Midbrain (tissue), 1 donor: ENCODE measurements around the gene SNHG17.
"Not testable (repeated sequence)": the region's sequence is repeated elsewhere in the genome, so short reads cannot be mapped to it uniquely, and the experiment has no call there.

Source experiments
- DNase-seq: peaks from one replicate; lab custom pipeline; 2025; lab: John Stamatoyannopoulos, UW

The SNHG17 gene

DNA sequence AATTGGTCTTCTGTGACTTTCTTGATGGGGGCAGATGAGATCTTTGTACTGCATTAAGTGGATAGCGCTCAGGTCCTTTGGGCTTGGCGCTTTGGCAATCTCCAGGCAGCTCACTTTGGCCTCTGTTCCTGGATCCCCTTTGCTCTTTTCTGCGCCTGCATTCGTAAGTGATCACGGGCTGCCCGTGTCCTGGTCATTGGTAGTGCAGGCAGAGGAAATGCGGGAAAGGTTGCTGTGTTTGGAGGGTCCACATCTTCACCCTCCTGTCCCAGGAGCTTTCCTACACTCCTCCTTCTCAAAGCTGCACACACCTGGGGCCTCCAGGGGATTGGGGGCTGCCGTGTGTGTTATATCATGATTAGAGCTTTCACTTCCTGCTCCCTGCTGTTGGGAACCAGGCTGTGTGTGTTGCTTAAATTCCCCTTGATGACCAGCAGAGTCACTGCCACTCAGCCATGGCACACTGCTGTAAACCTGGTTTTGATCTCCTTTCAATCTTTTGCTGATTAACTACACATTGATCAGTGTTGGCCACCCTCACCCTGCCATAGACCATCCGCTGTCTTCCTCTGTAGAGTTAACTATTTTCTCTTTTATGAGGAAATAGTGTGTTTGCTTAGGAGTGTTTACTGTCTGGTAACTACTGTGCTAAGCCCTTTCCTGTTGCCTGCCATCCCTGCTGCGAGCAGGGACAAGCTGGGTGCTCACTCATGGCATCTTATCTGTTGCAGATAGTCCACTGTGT is 13.0 kb upstream of the SNHG17 start:
- DNase-seq, result no peak

DNA sequence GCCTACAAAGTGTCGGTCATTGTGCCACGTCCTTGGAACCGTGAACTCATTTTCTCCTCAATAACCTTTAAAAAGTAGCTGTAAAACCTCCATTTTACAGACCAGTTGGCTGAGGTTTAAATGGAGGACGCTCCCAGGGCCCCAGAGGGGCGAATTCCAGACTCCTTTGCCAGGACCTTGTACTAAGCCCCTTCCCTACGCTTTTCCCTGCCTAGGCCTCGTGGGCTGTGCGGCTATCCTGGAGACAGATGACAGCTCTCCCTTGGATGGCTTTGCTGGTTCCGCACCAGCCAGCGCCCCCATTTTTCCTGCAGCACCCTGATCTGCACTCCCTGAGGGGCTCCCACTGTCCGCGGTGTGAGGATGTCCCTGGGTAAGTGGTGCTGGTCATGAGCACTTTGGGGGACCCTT is 12.1 kb upstream of the SNHG17 start:
- DNase-seq, result no peak

DNA sequence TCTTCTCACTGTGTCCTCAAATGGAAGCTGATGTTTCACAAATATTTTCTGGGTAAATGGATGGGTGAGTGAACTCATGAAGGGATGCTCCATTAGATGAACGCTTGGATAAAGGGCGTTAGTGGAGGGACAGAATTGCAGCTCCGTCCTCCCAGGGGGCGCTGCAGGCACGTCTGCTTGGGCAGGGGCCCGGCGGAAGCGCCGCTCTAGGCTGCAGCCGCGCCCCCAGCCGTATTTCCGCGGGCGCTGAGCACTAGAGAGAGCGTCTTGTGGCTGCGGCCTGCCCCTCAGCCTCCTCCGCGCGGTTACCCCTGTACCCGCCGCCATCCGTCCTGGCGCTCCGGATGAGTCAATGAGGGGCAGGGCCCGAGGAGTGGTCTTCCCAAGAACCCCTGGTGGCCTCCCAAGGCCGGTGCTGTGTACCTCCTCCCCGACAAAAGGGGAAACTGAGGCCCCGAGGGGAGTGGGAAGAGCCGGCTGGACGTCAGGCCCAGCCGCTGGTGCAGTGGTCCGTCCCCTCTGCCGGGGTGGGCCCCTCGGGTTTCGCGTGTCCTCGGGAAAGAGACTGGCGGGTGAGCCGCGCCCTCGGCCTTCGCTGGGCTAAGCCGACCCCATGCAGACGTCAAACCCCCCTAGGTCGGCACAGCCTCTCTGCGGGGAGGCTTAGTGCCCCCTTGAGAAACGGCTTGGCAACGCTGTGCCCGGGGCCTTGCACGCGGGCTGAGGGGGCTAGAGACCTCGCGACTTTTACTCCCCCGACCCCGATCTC is 11.5 kb upstream of the SNHG17 start:
- peak; percentile 90 for DNase-seq

DNA sequence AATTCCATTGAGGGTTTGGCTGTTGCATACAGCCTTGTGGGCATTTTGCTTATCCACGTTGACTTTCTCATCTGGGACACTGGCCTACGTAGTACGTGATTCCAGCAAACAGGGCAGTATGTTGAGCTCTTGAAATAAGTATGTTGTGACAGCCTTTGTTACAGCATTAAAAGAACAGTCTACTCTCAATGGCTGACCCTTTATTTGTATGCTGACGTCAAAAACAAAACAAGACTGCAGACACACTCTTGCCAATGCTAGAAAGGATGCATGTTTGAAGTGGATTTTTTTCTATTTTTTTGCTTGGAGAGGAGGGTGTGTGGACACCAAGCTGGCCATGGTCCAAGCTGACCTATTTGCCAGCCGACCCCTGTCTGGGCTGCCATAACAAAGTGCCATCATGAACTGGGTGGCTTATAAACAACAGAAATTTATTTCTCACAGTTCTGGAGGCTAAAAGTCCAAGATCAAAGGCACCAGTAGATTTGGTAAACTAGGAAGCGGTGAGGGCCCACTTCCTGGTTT is 10.8 kb upstream of the SNHG17 start:
- DNase-seq, result no peak

DNA sequence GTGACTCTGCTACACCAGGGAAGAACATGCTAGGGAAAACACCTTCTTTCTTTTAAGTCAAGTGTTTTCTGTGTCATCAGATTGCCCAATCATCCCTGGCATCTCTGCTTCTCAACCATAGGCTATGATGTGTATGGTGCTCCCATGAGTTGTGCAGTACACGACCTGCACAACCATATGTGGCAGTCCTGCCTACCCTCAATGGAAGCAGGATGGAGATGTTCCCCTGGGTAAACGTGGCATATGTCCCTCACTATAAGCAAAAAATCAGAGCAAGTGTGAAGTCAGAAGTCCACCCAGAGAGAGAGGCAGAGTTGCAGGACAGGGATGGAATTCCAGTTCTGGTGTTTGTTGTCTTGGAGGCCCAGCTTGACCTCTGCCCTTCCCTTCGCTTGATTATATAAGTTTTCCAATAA is 10.3 kb upstream of the SNHG17 start:
- DNase-seq, result no peak

DNA sequence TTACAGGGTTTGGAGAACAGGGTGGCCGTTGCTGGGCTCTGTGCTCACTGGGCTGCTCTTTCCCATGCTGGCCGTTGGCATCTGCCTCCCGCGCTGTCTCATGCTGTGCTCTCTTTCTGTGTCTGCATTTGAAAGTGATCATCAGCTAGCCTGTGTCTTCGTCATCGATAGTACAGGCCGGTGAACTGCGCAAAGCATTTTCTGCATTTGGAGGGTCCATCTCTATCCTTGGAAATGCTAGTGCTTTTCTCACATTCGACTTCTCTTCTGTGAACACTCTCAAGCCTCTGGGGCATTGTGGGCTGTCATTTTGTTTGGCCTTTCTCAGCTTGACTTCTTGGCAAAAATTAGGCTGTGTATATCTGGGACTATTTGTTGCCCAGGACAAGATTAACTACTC is 6.8 kb upstream of the SNHG17 start:
- no peak for DNase-seq

DNA sequence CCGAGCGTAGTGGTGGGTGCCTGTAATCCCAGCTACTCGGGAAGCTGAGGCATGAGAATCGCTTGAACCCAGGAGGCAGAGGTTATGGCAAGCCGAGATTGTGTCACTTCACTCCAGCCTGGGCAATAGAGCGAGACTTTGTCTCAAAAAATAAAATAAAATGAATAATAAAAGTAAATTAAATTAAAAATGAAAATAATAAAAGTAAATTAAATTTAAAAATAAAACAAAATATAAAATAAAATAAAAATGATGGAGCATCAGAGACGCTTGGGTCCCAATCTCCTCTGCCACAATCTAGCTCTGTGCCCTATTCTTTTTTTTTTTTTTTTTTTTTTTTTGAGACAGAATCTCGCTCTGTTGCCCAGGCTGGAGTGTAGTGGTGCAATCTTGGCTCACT is 6.0 kb upstream of the SNHG17 start:
- not testable (repeated sequence) for DNase-seq

DNA sequence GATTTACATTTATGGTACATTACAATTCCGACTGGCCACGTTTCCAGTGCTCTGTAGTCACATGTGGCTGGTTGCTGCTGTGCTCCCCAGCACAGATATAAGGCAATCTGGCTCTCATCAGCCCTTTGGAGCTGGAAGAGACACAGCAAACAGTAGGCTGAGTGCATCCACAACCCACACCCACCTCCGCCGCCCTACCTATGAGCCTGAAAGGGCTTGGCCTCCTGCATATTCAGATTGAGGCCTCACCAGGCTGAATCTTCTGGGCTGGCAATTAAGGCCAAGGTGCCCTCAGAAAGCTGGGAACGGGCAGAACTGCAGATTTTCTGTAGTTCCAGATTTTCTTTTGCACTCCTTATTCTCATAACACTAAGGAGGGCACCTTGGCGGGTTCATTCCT is 2.7 kb upstream of the SNHG17 start:
- DNase-seq, result no peak

DNA sequence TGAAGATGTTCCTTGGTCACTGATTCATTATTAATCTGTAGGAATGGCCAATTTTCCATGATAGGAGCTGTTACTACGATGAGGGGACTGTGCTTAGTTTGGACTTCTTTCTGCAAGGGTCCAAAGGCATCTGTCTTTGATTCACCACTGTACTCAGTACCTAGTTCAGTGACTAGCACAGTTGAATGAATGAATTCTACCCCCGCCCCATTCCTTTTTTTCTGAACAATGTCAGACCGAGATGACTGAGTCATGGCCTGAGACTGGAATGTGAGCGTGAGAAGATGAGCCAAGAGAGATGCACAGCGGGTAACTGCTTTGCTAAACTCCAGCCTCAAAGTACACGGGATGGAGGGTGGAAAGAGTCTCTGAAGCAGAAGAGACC is 419 bp upstream of the SNHG17 start:
- no peak for DNase-seq

DNA sequence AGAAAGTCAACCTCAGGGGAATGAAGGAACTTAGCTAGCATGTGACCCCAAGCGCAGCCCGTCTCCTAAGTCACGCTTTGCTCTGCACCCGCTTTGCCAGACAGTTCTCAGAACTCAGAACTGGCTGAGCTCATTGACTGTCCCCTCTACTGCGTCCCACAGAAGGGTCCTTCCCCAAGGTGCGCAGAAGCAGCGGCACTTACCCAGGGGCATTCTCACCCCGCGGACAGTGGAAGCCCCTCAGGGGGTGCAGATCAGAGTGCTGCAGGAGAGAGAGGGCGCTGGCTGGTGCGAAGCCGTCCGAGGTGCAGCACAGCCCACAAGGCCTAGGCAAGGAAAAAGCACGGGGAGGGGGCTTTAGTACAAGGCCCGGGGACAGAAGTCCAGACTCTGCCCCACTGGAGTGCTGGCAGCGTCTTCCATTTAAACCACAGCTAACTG is 807 bp downstream of the SNHG17 start:
- DNase-seq, result no peak

DNA sequence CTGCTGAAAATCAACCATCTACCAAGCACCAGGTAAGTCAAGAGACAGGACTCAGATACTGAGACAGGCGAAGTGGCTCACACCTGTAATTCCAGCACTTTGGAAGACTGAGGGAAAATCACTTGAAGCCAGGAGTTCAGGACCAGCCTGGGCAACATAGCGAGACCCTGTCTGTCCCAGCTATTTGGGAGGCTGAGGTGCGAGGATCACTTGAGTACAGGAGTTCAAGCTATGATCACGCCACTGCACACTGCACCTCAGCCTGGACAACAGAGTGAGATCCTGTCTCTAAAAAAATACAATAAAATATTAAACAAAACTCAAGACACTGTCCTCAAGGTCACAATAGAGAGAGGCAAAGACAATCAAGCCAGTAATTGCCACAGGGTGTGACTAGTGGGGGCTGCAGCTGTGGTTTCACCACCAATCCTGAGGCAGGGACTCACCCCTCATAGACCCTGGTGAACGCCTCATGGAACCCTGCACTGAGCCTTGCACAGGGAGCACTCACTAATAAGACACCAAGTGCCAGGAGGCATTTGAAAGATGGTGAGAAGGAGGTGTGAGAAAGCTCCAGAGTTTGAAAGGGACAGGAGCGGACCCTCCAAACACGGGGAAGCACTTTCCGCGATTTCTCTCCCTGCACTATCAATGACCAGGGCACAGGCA is 1.7 kb downstream of the SNHG17 start:
- no peak for DNase-seq

DNA sequence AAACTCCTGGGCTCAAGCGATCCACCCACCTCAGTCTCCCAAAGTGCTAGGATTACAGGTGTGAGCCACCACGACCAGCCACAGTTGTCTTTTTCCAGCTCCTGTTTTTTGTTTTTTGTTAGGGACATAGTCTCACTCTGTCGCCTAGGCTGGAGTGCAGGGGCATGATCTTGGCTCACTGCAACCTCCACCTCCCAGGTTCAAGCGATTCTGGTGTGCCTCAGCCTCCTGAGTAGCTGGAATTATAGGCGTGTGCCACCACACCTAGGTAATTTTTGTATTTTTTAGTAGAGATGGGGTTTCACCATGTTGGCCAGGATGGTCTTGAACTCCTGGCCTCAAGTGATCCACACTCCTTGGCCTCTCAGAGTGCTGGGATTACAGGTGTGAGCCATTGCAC is 2.3 kb downstream of the SNHG17 start:
- not testable (repeated sequence) for DNase-seq

DNA sequence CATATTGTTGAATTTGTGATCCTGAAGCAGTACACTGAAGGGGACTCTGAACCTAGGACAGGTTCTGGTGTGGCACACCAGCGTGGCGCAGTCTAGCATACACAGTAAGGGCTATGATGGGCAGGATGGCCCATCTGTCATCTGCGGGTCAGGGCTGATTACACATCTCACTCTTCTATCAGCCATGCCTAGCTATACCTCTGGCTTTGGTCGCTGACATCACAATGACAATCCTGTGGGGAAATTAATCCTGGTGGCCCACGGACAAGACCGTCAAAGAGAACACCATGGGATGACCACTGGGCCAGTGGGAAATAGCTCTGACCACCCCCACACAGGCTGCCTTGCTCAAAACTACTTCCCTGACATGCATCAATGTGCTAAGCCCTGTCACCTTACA is 2.8 kb downstream of the SNHG17 start:
- DNase-seq, result no peak

DNA sequence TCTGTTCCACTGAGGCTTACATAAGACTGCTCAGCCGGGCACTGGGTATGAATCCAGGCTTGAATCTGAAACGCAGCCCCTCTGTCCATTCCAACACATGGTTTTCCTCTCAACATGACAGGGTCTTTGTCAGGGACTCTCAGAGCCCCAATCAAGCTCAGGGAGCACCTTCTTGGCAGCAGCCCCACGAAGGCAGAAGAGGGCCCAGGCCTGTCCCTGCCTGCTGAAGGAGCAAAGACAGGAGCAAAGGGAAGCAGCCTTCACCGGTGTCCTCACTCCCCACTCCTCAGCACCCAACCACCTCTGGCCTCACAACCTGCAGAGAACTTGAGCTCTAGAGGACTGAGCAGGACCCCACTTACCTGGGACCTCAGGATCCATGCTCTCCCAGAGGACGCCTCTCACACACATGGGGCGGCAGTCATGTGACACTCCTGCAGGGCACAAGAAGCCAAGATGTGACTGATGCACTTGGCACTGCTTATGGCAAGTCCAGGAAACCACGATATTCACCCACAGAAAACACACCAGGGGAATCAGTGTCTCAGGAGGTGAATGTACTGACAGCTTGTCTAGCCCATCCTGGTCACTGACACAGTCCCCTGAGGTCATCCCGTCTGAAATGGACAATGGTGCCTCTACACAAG is 4.3 kb downstream of the SNHG17 start:
- no peak for DNase-seq

DNA sequence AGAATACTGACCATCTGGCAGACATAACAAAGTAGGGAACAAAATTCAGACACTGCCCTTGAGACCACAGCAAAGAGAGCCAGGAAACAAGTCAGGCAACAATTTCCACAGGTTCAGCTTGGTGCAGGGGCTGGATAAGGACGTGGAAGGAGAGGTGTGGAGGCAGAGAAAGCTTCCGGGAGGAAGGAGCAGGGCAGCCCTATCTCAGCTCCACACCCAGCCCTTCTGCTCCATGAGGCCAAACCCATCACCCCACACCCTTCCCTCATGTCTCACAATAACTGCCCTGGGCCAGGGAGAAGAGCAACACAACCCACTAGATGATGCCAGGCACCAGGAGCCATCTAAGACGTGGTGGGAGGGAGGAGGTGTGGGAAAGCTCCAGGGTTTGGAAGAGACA is 5.8 kb downstream of the SNHG17 start:
- no peak for DNase-seq

DNA sequence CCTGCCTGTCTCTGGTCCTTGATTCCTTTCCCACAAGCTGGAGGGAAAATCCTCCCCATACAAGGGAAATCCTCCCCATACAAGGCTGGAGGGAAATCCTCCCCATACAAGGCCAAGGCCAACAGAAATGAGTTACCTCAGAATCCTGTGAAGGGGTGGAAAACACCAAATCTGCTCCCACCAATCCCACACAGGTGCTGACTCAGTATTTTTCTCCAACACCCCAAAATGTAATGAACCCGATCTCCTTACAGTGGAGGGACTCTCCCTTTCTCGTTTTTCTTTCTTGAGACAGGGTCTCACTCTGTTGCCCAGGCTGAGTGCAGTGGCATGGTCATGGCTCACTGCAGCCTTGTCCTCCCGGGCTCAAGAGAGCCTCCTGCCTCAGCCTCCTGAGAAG is 6.3 kb downstream of the SNHG17 start:
- no peak for DNase-seq

DNA sequence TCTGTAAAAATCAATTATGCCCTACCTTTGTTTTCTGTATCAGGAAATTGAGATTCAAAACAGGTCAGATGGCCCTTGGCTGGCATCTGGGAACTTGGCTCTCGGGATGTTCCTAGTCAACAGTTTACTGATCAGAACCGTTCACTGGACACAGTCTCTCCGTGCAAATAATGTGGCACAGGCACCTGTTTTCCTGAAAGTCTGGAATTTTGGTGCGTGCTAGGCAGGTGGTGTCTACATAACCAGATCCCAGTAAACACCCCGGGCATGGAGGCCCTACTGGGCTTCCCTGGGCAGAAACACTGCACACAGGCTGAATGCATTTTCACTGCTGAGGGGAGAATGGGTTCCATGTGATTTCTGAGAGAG is 7.5 kb downstream of the SNHG17 start:
- DNase-seq, result no peak

DNA sequence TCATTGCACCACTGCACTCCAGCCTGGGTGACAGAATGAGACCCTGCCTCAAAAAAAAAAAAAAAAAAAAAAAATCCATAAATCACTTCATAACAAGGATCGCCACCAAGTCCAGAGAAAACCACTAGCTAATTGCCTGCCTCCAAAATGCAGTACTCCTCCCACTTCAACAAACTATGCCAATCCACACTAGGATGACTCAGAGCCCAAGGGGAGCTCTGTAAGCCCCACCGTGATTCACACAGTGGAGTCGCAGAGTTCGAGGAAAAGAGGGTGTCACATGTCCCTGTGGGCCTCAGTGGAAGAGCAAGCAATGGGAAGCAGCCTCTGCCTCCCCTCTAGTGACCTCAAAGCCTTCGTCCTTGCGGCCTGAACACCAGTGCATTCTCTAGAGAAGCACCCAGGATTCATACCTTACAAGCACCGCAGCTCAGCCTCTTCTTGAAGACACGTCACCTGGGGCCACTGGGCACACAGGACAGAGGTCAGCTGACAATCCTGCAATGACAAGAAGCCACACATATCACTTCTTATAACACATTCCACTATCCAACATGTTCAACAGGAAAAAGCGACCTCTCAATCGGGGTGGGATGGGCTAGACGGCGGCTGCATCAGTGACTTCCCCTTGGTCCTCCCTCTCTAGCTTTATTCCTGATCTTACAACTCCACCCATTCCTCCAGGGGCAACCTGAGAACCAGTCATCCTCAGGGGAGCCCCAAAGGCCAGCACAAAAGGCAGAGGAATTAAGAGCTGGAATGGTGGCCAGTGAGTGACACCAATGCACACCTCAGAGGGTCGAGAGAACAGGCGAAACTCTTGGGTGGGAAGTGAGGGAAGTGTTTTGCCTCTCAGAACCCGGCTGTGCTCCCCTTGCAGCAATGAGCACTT is 8.9 kb downstream of the SNHG17 start:
- no peak for DNase-seq

DNA sequence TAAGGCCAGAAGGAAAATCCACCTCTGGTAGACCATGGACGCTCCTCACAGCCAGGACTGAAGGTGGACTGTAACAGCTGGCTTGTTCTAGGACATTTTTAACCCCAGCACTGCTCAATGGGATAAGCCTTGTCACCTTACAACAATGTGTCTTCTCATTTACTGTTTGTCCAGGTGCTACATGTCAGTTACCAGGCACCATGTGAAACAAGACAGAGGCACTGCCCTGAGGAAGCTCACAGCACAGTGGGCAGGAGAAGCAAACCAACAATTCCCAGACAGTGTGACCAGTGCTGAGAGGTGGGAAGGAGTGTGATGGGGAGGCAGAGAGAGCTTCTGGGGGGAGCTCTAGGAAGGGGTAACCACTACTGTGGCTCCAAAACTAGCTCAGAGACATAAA is 10.7 kb downstream of the SNHG17 start:
- DNase-seq, result no peak

DNA sequence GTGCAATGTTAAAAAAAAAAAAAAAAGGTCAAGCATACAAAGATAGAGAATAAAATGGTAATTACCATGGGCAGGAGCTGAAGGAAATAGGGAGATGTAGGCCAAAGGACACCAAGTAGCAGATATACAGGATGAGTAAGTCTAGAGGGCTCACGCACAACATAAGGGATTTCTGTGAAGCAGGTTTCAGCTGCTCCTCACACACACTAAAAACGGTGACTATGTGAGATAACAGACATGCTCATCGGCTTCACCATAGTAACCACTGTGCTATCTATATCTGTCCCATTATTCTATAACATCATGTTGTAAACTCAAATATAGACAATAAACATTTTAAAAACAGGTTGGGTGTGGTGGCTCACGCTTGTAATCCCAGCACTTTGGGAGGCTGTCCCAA is 11.6 kb downstream of the SNHG17 start:
- no peak for DNase-seq

DNA sequence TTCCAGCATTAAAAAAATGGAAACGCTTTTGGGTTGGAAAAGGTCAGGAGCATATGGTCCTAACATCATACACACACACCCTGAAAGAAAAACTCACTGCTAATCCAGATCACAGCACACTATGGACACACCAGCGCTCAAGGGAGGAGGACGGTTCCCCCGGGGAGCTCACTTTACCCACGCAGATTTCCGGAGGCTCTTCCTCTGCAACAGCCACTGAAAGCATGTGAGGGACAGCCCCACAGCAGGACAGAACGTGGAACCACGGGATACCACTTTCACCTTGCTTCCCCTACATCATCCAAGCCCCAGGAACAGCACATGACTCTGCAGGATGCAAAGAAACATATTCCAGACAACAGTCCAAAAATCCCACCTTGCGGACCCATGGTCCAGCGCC is 13.2 kb downstream of the SNHG17 start:
- DNase-seq, result no peak
